IPS DF 6.9 (cell line): ENCODE results near the gene SRC.
"Not testable (repeated sequence)": the region's sequence is repeated elsewhere in the genome, so short reads cannot be mapped to it uniquely, and the experiment has no call there.

Source experiments
- DNase-seq: peaks from one replicate; pipeline ENCODE4 v3.0.0-alpha.2; 2013; ENCODE audit warnings: low read depth, low spot score
- H3K27ac ChIP-seq: one replicate; pipeline ENCODE4 v1.5.1; 2013; ENCODE audit warnings: low read length, control low read depth
- H3K27me3 ChIP-seq: 2 replicates; pipeline ENCODE4 v1.6.1; 2013; ENCODE audit warnings: mild to moderate bottlenecking, low read length; ENCODE audit not compliant: control insufficient read depth, insufficient read depth
- H3K36me3 ChIP-seq: 2 replicates; pipeline ENCODE4 v1.6.1; 2013; ENCODE audit warnings: low read length; ENCODE audit not compliant: control insufficient read depth, insufficient read depth
- H3K4me1 ChIP-seq: 2 replicates; pipeline ENCODE4 v1.6.1; 2013; ENCODE audit warnings: low read length; ENCODE audit not compliant: control insufficient read depth, insufficient read depth
- H3K4me3 ChIP-seq: 2 replicates; pipeline ENCODE4 v1.5.1; 2013; ENCODE audit warnings: mild to moderate bottlenecking, low read length
- H3K9me3 ChIP-seq: 2 replicates; pipeline ENCODE4 v1.6.1; 2013; ENCODE audit warnings: low read length, inconsistent platforms; ENCODE audit not compliant: control insufficient read depth, insufficient read depth
- WGBS: extraction: QIAGEN DNeasy Blood & Tissue Kit; methylation state at CpG from one replicate; pipeline ENCODE4 v1.1.7; 2013; ENCODE audit warnings: mixed read lengths, missing lambda C conversion rate; ENCODE audit not compliant: insufficient read length, insufficient coverage; 5-methylcytosine and 5-hydroxymethylcytosine counted together

Gene SRC

DNA sequence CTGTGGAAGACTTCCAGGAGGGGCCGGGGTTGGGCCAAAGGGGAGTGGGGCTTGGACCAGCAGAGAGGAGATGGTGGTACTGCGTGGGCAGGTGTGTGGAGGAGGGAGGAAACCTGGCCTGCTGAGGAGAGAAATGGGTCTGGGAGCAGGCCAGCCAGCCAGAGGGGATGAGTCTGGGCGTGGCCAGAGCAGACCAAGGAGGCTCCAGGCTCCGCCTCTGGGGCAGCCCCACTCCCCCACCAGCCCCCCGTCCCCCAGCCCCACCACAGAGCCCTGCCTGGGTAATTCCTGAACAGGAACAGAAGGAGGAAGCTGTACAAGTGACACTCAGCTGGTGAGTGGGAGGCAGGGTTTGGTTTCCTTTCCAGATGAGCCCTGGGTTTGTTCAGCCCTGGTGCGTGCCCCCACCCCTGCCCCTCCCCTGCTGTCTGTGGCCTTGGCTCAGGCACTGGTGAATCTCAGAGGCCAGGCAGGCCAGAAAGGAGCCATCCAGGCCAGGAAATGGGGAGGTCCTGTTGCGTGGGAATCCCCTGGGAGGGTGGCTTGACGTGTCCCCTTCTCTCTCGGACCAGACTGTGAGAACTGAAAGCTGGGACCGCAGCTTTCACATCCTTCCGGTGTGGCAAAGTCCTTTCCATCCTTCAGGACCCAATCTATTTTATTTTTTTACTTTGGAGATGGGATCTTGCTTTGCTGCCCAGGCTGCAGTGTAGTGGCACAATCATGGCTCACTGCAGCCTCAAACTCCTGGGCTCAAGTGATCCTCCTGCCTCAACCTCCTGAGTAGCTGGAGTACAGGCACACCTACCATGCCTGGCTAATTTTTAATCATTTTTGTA is 9.4 kb upstream of the SRC start:
- DNase-seq = no peak
- H3K4me3 ChIP-seq = no peak overlapping the region
- no CpG with 5 or more reads among the region's 11 CpGs for WGBS

DNA sequence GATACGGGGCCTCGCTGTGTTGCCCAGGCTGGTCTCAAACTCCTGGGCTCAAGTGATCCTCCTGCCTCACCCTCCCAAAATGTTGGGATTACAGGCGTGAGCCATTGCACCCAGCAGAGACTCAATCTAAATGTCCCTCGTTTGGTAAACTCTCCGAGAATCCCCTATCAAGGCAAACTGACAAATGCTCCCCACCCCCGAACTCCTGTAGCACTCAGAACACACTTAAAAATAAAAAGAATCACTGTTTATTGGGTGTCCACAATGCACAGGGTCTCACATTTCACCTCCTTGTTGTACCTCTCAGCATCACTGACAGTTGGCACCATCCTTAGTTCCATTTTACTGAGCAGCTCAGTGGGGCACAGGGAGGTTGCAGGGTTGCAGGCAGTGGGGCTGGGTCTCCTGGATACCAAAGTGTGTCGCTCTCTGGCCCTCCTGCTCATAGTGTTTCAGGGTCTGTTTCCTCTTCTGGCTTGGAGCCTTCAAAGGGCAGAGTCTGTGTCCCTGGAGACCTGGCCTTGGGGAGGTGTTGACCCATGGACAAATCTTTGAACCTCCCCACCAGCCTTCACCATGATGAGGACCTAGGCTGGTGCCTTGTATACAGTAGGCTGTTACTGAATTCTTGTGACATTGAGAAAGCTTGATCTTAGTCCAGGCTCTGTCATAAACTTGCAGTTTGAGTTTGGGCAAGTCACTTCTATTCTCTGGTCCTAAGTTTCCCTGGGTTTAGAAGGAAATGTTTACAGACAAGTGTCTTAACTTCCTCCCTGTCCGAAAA is 8.5 kb upstream of the SRC start:
- Histone ChIP-seq H3K27me3 (no peaks in the 10 kb centered on the region), H3K27ac (no peak overlapping the region), H3K4me3 (no peak overlapping the region), H3K9me3 (no peaks in the 10 kb centered on the region), H3K4me1 (peaks cover 3% of the 10 kb centered on the region), H3K36me3 (no peaks in the 10 kb centered on the region)
- DNase-seq = no peak
- no CpG with 5 or more reads among the region's 8 CpGs for WGBS

More for the DNA sequence above, 9.4 kb upstream of the SRC start:
- no peaks in the 10 kb centered on the region for H3K27me3 ChIP-seq
- H3K4me1 ChIP-seq = peaks cover 3% of the 10 kb centered on the region
- no peaks in the 10 kb centered on the region for H3K36me3 ChIP-seq
- H3K9me3 ChIP-seq = no peaks in the 10 kb centered on the region
- H3K27ac ChIP-seq = no peak overlapping the region

DNA sequence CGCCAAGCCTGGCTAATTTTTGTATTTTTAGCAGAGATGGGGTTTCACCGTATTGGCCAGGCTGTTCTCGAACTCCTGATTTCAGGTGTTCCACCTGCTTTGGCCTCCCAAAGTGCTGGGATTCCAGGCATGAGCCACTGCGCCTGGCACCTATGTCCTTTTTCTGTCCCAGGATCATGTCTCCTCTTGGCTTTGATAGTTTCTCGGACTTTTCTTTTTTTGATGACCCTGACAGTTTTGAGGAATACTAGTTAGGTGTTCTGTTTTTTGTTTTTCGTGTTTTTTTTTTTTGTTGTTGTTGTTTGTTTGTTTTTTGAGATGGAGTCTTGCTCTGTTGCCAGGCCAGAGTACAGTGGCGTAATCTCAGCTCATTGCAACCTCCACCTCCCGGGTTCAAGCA is 7.6 kb upstream of the SRC start:
- no CpG with 5 or more reads among the region's 8 CpGs for WGBS
- not testable (repeated sequence) for DNase-seq, H3K27me3 ChIP-seq, H3K9me3 ChIP-seq, H3K36me3 ChIP-seq, H3K27ac ChIP-seq, H3K4me3 ChIP-seq, H3K4me1 ChIP-seq

DNA sequence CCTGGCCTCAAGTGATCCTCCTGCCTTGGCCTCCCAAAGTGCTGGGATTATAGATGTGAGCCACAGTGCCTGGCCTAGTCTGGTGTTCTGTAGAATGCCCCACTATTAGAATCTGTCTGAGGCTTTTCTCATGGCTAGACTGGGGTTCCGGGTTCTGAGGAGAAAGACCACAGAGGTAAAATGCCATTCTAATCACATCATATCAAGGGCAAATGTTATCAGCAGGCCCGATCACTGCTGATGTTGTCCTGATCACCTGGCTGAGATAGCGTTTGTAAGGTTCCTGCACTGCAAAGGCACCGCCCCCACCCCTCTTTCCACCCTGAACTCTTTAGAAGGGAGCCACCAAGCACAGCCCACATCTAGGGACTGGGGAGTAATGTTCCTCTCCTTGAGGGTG is 6.7 kb upstream of the SRC start:
- WGBS = no CpG with 5 or more reads among the region's 4 CpGs
- no peak for DNase-seq
- H3K4me3 ChIP-seq = no peak overlapping the region
- no peak overlapping the region for H3K27ac ChIP-seq
- H3K27me3 ChIP-seq = no peaks in the 10 kb centered on the region
- H3K36me3 ChIP-seq = no peaks in the 10 kb centered on the region
- H3K9me3 ChIP-seq = no peaks in the 10 kb centered on the region
- peaks cover 4% of the 10 kb centered on the region for H3K4me1 ChIP-seq

DNA sequence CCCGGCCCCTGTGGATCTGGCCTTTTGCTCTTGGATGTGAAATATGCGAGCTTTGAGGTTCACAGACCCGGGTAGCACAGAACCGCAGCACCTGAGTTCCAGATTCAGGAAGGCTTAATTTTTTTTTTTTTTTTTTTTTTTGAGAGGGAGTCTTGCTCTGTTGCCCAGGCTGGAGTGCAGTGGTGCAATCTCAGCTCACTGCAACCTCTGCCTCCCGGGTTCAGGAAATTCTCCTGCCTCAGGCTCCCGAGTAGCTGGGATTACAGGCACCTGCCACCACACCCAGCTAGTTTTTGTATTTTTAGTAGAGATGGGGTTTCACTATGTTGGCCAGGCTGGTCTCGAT is 6.2 kb upstream of the SRC start:
- not testable (repeated sequence) for H3K4me1 ChIP-seq, DNase-seq, H3K36me3 ChIP-seq, H3K27ac ChIP-seq, H3K4me3 ChIP-seq, H3K9me3 ChIP-seq, H3K27me3 ChIP-seq
- no CpG with 5 or more reads among the region's 7 CpGs for WGBS

DNA sequence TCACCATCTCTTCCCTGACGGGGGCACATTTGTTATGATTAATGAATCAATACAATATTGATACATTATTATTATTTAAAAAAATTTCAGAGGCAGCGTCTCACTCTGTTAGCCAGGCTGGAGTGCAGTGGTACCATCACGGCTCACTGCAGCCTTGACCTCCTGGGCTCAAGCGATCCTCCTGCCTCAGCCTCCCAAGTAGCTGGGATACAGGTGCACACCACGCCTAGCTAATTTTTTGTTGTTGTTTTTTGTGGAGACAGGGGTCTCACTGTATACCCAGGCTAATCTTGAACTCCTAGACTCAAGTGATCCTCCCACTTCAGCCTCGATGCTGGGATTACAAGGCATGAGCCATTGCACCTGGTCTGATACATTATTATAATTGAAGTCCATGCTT is 4.9 kb upstream of the SRC start:
- Histone ChIP-seq H3K9me3 (no peaks in the 10 kb centered on the region), H3K4me3 (no peak overlapping the region), H3K36me3 (no peaks in the 10 kb centered on the region), H3K27ac (no peak overlapping the region), H3K27me3 (no peaks in the 10 kb centered on the region), H3K4me1 (peaks cover 4% of the 10 kb centered on the region)
- no peak for DNase-seq
- no CpG with 5 or more reads among the region's 6 CpGs for whole genome bisulfite sequencing

DNA sequence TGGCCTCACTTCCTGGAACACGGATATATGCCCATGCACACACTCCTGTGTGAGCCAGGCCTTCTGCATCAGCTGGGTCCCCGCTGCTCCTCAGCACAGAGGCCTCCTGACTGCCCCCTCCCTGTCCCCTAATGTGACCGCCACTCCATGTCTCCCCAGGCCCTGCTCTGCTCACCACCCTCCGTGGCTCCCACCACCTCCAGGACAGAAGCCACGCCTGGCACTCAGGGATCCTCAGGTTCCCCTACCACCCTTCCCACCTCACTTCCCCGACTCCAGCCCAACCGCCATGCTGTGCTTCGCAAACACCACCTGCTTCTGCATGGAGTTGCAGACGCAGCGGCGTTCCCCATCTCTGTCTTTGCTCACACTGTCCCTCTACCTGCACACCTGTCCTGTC is 4.3 kb upstream of the SRC start:
- DNase-seq = no peak
- Histone ChIP-seq H3K4me3 (no peak overlapping the region; the same call in 1 of the 2 replicates), H3K27me3 (no peaks in the 10 kb centered on the region), H3K36me3 (no peaks in the 10 kb centered on the region), H3K4me1 (peaks cover 1% of the 10 kb centered on the region), H3K9me3 (no peaks in the 10 kb centered on the region), H3K27ac (no peak overlapping the region)
- WGBS = no CpG with 5 or more reads among the region's 11 CpGs

DNA sequence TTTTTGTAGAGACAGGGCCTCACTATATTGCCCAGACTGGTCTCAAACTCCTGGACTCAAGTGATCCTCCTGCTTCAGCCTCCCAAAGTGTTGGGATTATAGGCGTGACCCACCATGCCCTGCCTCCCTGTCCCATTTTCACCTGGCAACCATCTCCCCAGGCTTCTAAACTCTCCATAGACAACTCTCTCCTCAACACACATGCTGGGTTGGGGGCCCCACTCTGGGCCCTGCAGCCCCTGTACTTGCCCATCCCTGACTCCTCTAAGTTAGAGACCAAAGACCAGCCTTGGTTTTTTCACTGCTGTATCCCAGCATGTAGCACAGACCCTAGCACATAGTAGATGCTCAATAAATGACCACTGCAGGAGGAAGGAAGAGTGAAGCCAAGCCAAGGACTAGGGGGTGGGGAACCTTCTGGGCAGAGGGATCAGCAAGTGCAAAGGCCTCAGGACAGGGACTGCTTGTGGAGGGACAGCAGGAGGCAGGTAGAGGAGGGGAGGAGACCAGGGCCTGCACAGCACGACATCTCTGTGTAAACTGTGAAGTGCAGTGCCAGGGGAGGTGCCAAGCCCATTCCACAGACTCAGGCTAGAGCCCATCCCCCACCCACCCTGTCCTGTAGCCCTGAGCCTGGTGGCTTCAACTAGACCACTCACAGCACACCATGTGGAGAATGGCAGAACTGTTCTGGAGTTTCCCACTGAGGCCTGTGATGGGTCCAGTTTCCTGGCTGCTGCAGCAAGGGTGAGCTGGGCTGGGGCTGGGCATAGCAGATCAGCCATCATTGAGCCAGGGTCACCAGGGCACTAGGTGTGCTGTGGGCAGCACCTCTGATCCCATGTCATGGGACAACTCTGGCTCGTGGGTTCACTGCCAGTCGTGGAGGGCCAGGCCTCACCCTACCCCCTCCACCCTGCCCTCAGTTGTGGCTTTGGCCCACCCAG is 3.4 kb upstream of the SRC start:
- Histone ChIP-seq H3K4me3 (no peak overlapping the region), H3K27me3 (no peaks in the 10 kb centered on the region), H3K9me3 (no peaks in the 10 kb centered on the region), H3K27ac (no peak overlapping the region), H3K36me3 (no peaks in the 10 kb centered on the region), H3K4me1 (peaks cover 6% of the 10 kb centered on the region)
- no peak for DNase-seq
- WGBS = no CpG with 5 or more reads among the region's 4 CpGs

DNA sequence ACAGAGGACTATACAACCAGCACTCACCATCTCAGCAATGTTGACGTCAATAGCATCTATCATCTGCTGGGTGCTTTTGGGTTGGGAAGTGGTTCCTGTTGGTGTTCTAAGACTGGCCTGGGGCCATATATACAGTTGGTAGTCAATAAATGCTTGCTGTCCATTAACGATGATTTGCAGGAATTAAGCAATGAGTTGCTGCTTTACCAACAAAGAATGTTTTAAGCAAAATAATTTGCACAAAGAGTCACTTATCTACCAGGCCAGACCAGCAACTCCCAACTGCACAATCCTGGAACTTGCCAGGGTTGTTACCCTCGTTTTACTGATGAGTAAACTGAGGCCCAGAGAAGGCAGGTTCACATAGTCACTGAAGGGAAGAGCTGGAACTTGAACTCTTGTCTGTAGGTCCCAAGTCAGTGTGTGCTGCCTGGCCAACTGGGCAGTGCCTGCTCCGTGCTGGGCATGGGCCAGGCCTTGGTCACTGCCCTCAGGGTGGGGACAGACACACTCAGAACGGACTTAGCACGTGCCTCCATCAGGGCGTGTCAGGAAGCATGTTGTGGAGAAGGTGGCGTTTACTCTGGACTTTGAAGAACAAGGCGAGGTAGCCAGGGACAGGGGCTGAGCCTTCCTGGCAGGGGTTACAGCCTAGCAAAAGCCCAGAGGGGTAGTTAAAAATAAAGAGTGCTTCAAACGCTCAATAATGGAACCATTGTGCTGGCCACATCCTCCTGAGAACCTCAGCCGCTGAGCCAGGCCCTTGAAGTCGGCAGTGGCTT is 2.5 kb upstream of the SRC start:
- Histone ChIP-seq H3K27me3 (no peaks in the 10 kb centered on the region), H3K4me3 (no peak overlapping the region; the same call in 1 of the 2 replicates), H3K27ac (no peak overlapping the region), H3K4me1 (peaks cover 6% of the 10 kb centered on the region), H3K9me3 (no peaks in the 10 kb centered on the region), H3K36me3 (no peaks in the 10 kb centered on the region)
- WGBS = no CpG with 5 or more reads among the region's 12 CpGs
- DNase-seq = no peak

DNA sequence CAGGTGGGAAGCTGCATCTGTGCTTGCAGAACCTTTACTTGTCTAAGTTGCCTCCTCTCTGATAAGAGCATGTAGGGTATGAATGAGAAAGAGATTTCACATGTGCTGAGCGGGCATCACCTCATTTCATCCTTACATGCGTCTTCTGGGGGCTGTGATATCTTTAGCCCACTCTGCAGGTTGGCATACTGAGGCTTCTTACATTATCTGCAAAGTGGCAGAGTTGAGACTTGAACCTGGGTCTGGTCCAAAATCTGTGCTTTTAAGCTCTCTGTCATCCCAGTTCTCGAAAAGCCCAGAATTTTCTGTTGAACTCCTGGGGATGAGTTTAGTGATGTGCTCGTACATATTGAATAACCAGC is 2.0 kb upstream of the SRC start:
- no peak overlapping the region for H3K4me3 ChIP-seq
- no peak for DNase-seq
- peaks cover 6% of the 10 kb centered on the region for H3K4me1 ChIP-seq
- no peaks in the 10 kb centered on the region for H3K9me3 ChIP-seq
- WGBS = no CpG with 5 or more reads among the region's 4 CpGs
- H3K27ac ChIP-seq = no peak overlapping the region
- no peaks in the 10 kb centered on the region for H3K36me3 ChIP-seq
- H3K27me3 ChIP-seq = no peaks in the 10 kb centered on the region
